ENCODE results near the gene FBXW4.
A peak's percentile ranks its signal among the peaks of the same experiment; 100 is the strongest.

The FBXW4 gene

DNA sequence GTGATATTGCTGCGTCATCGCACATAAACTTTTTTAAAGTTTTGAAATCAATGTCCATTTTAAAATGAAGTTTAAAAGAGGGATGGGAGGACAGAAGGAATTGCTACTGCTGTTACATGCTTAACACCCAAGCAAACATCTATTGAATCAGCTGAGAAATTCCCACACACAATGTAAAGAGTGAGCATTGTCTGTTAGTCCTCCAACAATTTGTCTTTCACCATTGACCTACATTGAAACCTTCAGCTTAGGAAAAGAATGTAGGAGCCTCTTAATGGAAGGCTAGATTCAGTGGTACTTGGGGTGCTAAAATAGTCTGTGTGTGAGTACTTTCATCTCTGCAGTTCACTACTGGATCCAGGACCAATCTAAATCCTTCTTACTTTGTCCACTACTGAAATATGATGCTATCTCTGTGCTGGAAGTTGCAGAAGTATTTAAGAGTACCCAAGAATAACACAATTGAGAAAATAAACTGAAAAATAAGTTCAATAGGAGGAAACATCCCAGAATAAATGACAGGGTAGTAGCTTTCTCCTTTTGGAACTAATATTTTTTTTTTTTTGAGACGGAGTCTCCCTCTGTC, 23.8 kb upstream of the FBXW4 start:
- Histone ChIP-seq H3K79me1 (ENCODE audit: low read length) (no peaks in the 10 kb centered on the region), H3K18ac (ENCODE audit: low read length) (no peak overlapping the region), H3K27ac (ENCODE audit: low read depth, low read length) (no peak overlapping the region), H2BK15ac (replicated peaks; ENCODE audit: low read depth) (no peak overlapping the region), H3K56ac (ENCODE audit: low read length) (no peak overlapping the region), H3K4ac (ENCODE audit: low read depth, low read length) (no peak overlapping the region), H3K23ac (ENCODE audit: low read length) (no peak overlapping the region), H2BK5ac (ENCODE audit: low read length) (no peak overlapping the region), H3K9ac (ENCODE audit: low read length) (no peak overlapping the region), H3K27me3 (ENCODE audit: insufficient read depth, low read length, poor library complexity) (no peaks in the 10 kb centered on the region), H2AK5ac (ENCODE audit: low read length) (no peak overlapping the region), H3K79me2 (ENCODE audit: control insufficient read depth, insufficient read depth, low read length) (no peaks in the 10 kb centered on the region), H3K4me3 (ENCODE audit: low read length) (no peak overlapping the region), H3K4me1 (ENCODE audit: control insufficient read depth, low read depth, low read length) (no peaks in the 10 kb centered on the region), H2BK120ac (ENCODE audit: low read depth, low read length) (no peak overlapping the region), H4K8ac (ENCODE audit: low read depth, low read length) (no peak overlapping the region), H4K5ac (ENCODE audit: low read length) (no peak overlapping the region), H3K4me2 (ENCODE audit: low read length) (no peak overlapping the region), H3K36me3 (ENCODE audit: control insufficient read depth, insufficient read depth, low read length) (no peaks in the 10 kb centered on the region)
- WGBS (ENCODE audit: extremely low coverage, insufficient coverage, low lambda C conversion rate) = no CpG with 5 or more reads among the region's 3 CpGs
- peak; percentile 31 for DNase-seq

- H3K36me3 ChIP-seq (ENCODE audit: control insufficient read depth, insufficient read depth, low read length) = no peaks in the 10 kb centered on the region
- no peaks in the 10 kb centered on the region for H3K79me1 ChIP-seq (ENCODE audit: low read length)
- no peak overlapping the region for H2BK120ac ChIP-seq (ENCODE audit: low read depth, low read length)
- WGBS (ENCODE audit: extremely low coverage, insufficient coverage, low lambda C conversion rate) = no CpG with 5 or more reads among the region's 10 CpGs
- no peak overlapping the region for H4K8ac ChIP-seq (ENCODE audit: low read depth, low read length)
- no peak overlapping the region for H2AK5ac ChIP-seq (ENCODE audit: low read length)
- no peak for DNase-seq
- no peak overlapping the region for H2BK5ac ChIP-seq (ENCODE audit: low read length)
- H3K27ac ChIP-seq (ENCODE audit: low read depth, low read length) = no peak overlapping the region
- H4K5ac ChIP-seq (ENCODE audit: low read length) = no peak overlapping the region
- H3K4me1 ChIP-seq (ENCODE audit: control insufficient read depth, low read depth, low read length) = no peaks in the 10 kb centered on the region
- H3K23ac ChIP-seq (ENCODE audit: low read length) = no peak overlapping the region
- no peak overlapping the region for H3K18ac ChIP-seq (ENCODE audit: low read length)
- no peak overlapping the region for H3K9ac ChIP-seq (ENCODE audit: low read length)
- no peaks in the 10 kb centered on the region for H3K79me2 ChIP-seq (ENCODE audit: control insufficient read depth, insufficient read depth, low read length)
- H3K56ac ChIP-seq (ENCODE audit: low read length) = no peak overlapping the region
- no peaks in the 10 kb centered on the region for H3K27me3 ChIP-seq (ENCODE audit: insufficient read depth, low read length, poor library complexity)
- H3K4me2 ChIP-seq (ENCODE audit: low read length) = no peak overlapping the region
- H3K4me3 ChIP-seq (ENCODE audit: low read length) = no peak overlapping the region
- no peak overlapping the region for H3K4ac ChIP-seq (ENCODE audit: low read depth, low read length)
- H2BK15ac ChIP-seq (replicated peaks; ENCODE audit: low read depth) = no peak overlapping the region
Observed at GRCh38 chr10:101716891-101717659, 22.1 kb upstream of the FBXW4 start.

DNA sequence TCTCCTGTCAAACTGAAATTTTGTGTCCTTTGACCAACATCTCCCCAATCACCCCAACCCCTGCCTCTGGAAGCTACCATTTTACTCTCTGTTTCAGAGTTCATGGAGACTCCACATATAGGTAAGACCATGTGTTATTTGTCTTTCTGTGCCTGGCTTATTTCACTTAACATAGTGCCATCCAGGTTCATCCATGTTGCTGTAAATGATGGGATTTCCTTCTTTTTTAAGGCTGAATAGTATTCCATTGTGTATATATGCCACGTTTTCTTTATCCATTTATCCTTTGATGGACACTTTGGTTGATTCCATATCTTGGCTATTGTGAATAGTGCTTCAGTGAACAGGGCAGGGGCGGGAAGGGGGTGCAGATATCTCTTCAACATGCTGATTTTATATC, 18.0 kb upstream of the FBXW4 start:
- WGBS (ENCODE audit: extremely low coverage, insufficient coverage, low lambda C conversion rate) = no CpG with 5 or more reads among the region's 2 CpGs

DNA sequence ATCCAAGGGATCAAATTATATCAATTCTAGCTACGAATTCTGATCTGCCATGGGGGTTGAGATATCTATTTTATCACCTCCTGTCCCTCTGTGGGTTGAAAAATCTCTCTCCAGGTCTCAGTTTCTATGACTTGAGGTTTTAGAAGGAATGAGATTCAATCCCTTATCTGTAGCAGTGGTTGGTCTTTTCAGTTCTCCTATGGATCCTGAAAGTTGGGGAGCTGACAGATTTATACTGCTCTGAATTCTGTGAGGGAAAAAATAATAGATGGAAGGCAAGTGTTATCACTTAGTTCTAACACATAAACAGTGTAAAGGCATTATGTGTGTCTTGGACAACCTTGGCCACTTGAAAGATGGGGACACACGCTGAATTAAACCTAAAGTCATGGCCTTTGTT, 15.8 kb upstream of the FBXW4 start:
- H3K79me1 ChIP-seq (ENCODE audit: low read length) = no peaks in the 10 kb centered on the region
- H3K4me2 ChIP-seq (ENCODE audit: low read length) = no peak overlapping the region
- H2BK15ac ChIP-seq (replicated peaks; ENCODE audit: low read depth) = no peak overlapping the region
- no peak overlapping the region for H3K18ac ChIP-seq (ENCODE audit: low read length)
- no CpG with 5 or more reads among the region's 2 CpGs for WGBS (ENCODE audit: extremely low coverage, insufficient coverage, low lambda C conversion rate)
- no peak overlapping the region for H3K4me3 ChIP-seq (ENCODE audit: low read length)
- no peak overlapping the region for H3K27ac ChIP-seq (ENCODE audit: low read depth, low read length)
- H3K79me2 ChIP-seq (ENCODE audit: control insufficient read depth, insufficient read depth, low read length) = no peaks in the 10 kb centered on the region
- no peak overlapping the region for H3K56ac ChIP-seq (ENCODE audit: low read length)
- H3K9ac ChIP-seq (ENCODE audit: low read length) = no peak overlapping the region
- no peak overlapping the region for H2BK120ac ChIP-seq (ENCODE audit: low read depth, low read length)
- no peaks in the 10 kb centered on the region for H3K27me3 ChIP-seq (ENCODE audit: insufficient read depth, low read length, poor library complexity)
- H4K8ac ChIP-seq (ENCODE audit: low read depth, low read length) = no peak overlapping the region
- no peak overlapping the region for H4K5ac ChIP-seq (ENCODE audit: low read length)
- H3K4ac ChIP-seq (ENCODE audit: low read depth, low read length) = no peak overlapping the region
- H2AK5ac ChIP-seq (ENCODE audit: low read length) = no peak overlapping the region
- DNase-seq = no peak
- H2BK5ac ChIP-seq (ENCODE audit: low read length) = no peak overlapping the region
- peaks cover 3% of the 10 kb centered on the region for H3K4me1 ChIP-seq (ENCODE audit: control insufficient read depth, low read depth, low read length)
- H3K23ac ChIP-seq (ENCODE audit: low read length) = no peak overlapping the region
- H3K36me3 ChIP-seq (ENCODE audit: control insufficient read depth, insufficient read depth, low read length) = no peaks in the 10 kb centered on the region

More for the DNA sequence above, 18.0 kb upstream of the FBXW4 start:
- Histone ChIP-seq H2AK5ac (ENCODE audit: low read length) (no peak overlapping the region), H3K18ac (ENCODE audit: low read length) (no peak overlapping the region), H2BK120ac (ENCODE audit: low read depth, low read length) (no peak overlapping the region), H3K9ac (ENCODE audit: low read length) (no peak overlapping the region), H2BK15ac (replicated peaks; ENCODE audit: low read depth) (no peak overlapping the region), H4K5ac (ENCODE audit: low read length) (no peak overlapping the region), H3K79me1 (ENCODE audit: low read length) (no peaks in the 10 kb centered on the region), H3K56ac (ENCODE audit: low read length) (no peak overlapping the region), H3K4me2 (ENCODE audit: low read length) (no peak overlapping the region), H3K4ac (ENCODE audit: low read depth, low read length) (no peak overlapping the region), H3K4me3 (ENCODE audit: low read length) (no peak overlapping the region), H3K79me2 (ENCODE audit: control insufficient read depth, insufficient read depth, low read length) (no peaks in the 10 kb centered on the region), H4K8ac (ENCODE audit: low read depth, low read length) (no peak overlapping the region), H3K4me1 (ENCODE audit: control insufficient read depth, low read depth, low read length) (peaks cover 3% of the 10 kb centered on the region), H3K23ac (ENCODE audit: low read length) (no peak overlapping the region), H3K27ac (ENCODE audit: low read depth, low read length) (no peak overlapping the region), H3K27me3 (ENCODE audit: insufficient read depth, low read length, poor library complexity) (no peaks in the 10 kb centered on the region), H2BK5ac (ENCODE audit: low read length) (no peak overlapping the region), H3K36me3 (ENCODE audit: control insufficient read depth, insufficient read depth, low read length) (no peaks in the 10 kb centered on the region)
- no peak for DNase-seq

- Histone ChIP-seq H3K36me3 (ENCODE audit: control insufficient read depth, insufficient read depth, low read length) (no peaks in the 10 kb centered on the region), H3K23ac (ENCODE audit: low read length) (no peak overlapping the region), H2BK15ac (replicated peaks; ENCODE audit: low read depth) (no peak overlapping the region), H2BK120ac (ENCODE audit: low read depth, low read length) (no peak overlapping the region), H3K9ac (ENCODE audit: low read length) (no peak overlapping the region), H3K56ac (ENCODE audit: low read length) (no peak overlapping the region), H2BK5ac (ENCODE audit: low read length) (no peak overlapping the region), H3K27me3 (ENCODE audit: insufficient read depth, low read length, poor library complexity) (no peaks in the 10 kb centered on the region), H3K4me2 (ENCODE audit: low read length) (no peak overlapping the region), H3K79me1 (ENCODE audit: low read length) (no peaks in the 10 kb centered on the region), H3K4me1 (ENCODE audit: control insufficient read depth, low read depth, low read length) (peaks cover 3% of the 10 kb centered on the region), H3K4ac (ENCODE audit: low read depth, low read length) (no peak overlapping the region), H4K8ac (ENCODE audit: low read depth, low read length) (no peak overlapping the region), H4K5ac (ENCODE audit: low read length) (no peak overlapping the region), H2AK5ac (ENCODE audit: low read length) (no peak overlapping the region), H3K4me3 (ENCODE audit: low read length) (no peak overlapping the region), H3K27ac (ENCODE audit: low read depth, low read length) (no peak overlapping the region), H3K18ac (ENCODE audit: low read length) (no peak overlapping the region), H3K79me2 (ENCODE audit: control insufficient read depth, insufficient read depth, low read length) (no peaks in the 10 kb centered on the region)
- peak; percentile 30 for DNase-seq
- no CpG with 5 or more reads among the region's 9 CpGs for WGBS (ENCODE audit: extremely low coverage, insufficient coverage, low lambda C conversion rate)
Observed at GRCh38 chr10:101710059-101710695, 15.2 kb upstream of the FBXW4 start.
